ENCODE results near the gene CGNL1.
A peak's percentile ranks its signal among the peaks of the same experiment; 100 is the strongest.

The CGNL1 gene

GRCh38 chr15:57348081-57348480 is 28.2 kb upstream of the CGNL1 start:
- no peak for FAIRE-seq

GRCh38 chr15:57352535-57353316 is 23.6 kb upstream of the CGNL1 start:
- DNase-seq (ENCODE audit: low spot score) (no peak), FAIRE-seq (peak; percentile 53)

More at GRCh38 chr15:57348081-57348480, 28.2 kb upstream of the CGNL1 start:
- DNase-seq (ENCODE audit: low spot score), result no peak

GRCh38 chr15:57353317-57353804 is 22.9 kb upstream of the CGNL1 start:
- DNase-seq (ENCODE audit: low spot score) (no peak), FAIRE-seq (no peak)

- FAIRE-seq (no peak), DNase-seq (ENCODE audit: low spot score) (no peak)
Observed at GRCh38 chr15:57354436-57355123, 21.7 kb upstream of the CGNL1 start.

- no peak for DNase-seq (ENCODE audit: low spot score)
- no peak for FAIRE-seq
Observed at GRCh38 chr15:57355259-57355658, 21.0 kb upstream of the CGNL1 start.

- FAIRE-seq, result no peak
- DNase-seq (ENCODE audit: low spot score), result no peak
Observed at GRCh38 chr15:57356178-57356577, 20.1 kb upstream of the CGNL1 start.

GRCh38 chr15:57356636-57357035 is 19.7 kb upstream of the CGNL1 start:
- FAIRE-seq, result peak; percentile 61
- peak; percentile 72 for DNase-seq (ENCODE audit: low spot score)

- DNase-seq (ENCODE audit: low spot score) (no peak), FAIRE-seq (no peak)
Observed at GRCh38 chr15:57357799-57358198, 18.5 kb upstream of the CGNL1 start.

- no peak for FAIRE-seq
- DNase-seq (ENCODE audit: low spot score), result no peak
Observed at GRCh38 chr15:57358571-57358970, 17.7 kb upstream of the CGNL1 start.

GRCh38 chr15:57363661-57364060 is 12.6 kb upstream of the CGNL1 start:
- no peak for DNase-seq (ENCODE audit: low spot score)
- no peak for FAIRE-seq

GRCh38 chr15:57364282-57365007 is 11.9 kb upstream of the CGNL1 start:
- FAIRE-seq, result no peak

GRCh38 chr15:57367556-57367955 is 8.7 kb upstream of the CGNL1 start:
- DNase-seq (ENCODE audit: low spot score), result no peak
- no peak for FAIRE-seq

More at GRCh38 chr15:57364282-57365007, 11.9 kb upstream of the CGNL1 start:
- no peak for DNase-seq (ENCODE audit: low spot score)

GRCh38 chr15:57370929-57371328 is 5.4 kb upstream of the CGNL1 start:
- no peak for FAIRE-seq
- DNase-seq (ENCODE audit: low spot score), result no peak

GRCh38 chr15:57373251-57373881 is 2.9 kb upstream of the CGNL1 start:
- DNase-seq (ENCODE audit: low spot score) (no peak), FAIRE-seq (no peak)

GRCh38 chr15:57373882-57374276 is 2.4 kb upstream of the CGNL1 start:
- DNase-seq (ENCODE audit: low spot score) (no peak), FAIRE-seq (no peak)

- FAIRE-seq, result peak; percentile 5
- DNase-seq (ENCODE audit: low spot score), result peak; percentile 53
Observed at GRCh38 chr15:57376696-57377477, 582 bp downstream of the CGNL1 start.

- peak; percentile 51 for DNase-seq (ENCODE audit: low spot score)
- FAIRE-seq, result no peak
Observed at GRCh38 chr15:57377478-57377847, 1.2 kb downstream of the CGNL1 start.

GRCh38 chr15:57379487-57379886 is 3.2 kb downstream of the CGNL1 start:
- no peak for FAIRE-seq
- DNase-seq (ENCODE audit: low spot score), result no peak

- FAIRE-seq (no peak), DNase-seq (ENCODE audit: low spot score) (no peak)
Observed at GRCh38 chr15:57380854-57381253, 4.5 kb downstream of the CGNL1 start.

- FAIRE-seq, result no peak
Observed at GRCh38 chr15:57382215-57382614, 5.9 kb downstream of the CGNL1 start.

GRCh38 chr15:57382969-57383368 is 6.7 kb downstream of the CGNL1 start:
- FAIRE-seq (no peak), DNase-seq (ENCODE audit: low spot score) (no peak)

More at GRCh38 chr15:57382215-57382614, 5.9 kb downstream of the CGNL1 start:
- DNase-seq (ENCODE audit: low spot score), result no peak

All from urothelium cell line (cell line).